ENCODE data around the gene SLC16A7.

GRCh38 chr12:59716043-59716442 lies 120.2 kb downstream of the SLC16A7 start:
- TF ChIP-seq SUZ12 (IDR thresholded peaks at IDR 0.05; ENCODE audit: extremely low read depth, insufficient read depth, insufficient read length) (no peak), YY1 (IDR thresholded peaks at IDR 0.05; ENCODE audit: insufficient read depth, insufficient read length) (no peak), ZNF274 (IDR thresholded peaks at IDR 0.05; ENCODE audit: low read depth, low read length) (no peak)
